Measurements from ENCODE around the gene CXCL6. TPM values are rescaled to one million over a fixed set of nuclear protein-coding genes. Genes with fewer than 3 reads are reported as not detected.

Gene CXCL6
- total and polyA plus RNA-seq, 3 experiments from 2014 or later, result not detected

DNA sequence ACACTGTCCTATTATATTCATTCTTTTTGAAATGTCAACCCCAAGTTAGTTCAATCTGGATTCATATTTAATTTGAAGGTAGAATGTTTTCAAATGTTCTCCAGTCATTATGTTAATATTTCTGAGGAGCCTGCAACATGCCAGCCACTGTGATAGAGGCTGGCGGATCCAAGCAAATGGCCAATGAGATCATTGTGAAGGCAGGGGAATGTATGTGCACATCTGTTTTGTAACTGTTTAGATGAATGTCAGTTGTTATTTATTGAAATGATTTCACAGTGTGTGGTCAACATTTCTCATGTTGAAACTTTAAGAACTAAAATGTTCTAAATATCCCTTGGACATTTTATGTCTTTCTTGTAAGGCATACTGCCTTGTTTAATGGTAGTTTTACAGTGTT is 34.3 kb downstream of the CXCL6 start:
- H3K36me3 Mint-ChIP-seq, result no peaks in the 10 kb centered on the region
- peaks cover 0 to 6% (median 3%) of the 10 kb centered on the region in 5 donors for H3K9me3 Mint-ChIP-seq

GRCh38 chr4:73871511-73872310 is 35.2 kb downstream of the CXCL6 start:
- no peak overlapping the region for H3K27ac Mint-ChIP-seq
- H3K4me3 Mint-ChIP-seq, result no peak overlapping the region
- no peak for DNase-seq
- H3K36me3 Mint-ChIP-seq, result no peaks in the 10 kb centered on the region
- peaks cover 13 to 14% of the 10 kb centered on the region in 2 donors for H3K27me3 Mint-ChIP-seq
- no peaks in the 10 kb centered on the region for H3K27me3 ChIP-seq (ENCODE audit: insufficient read depth, low read length, poor library complexity, severe bottlenecking)
- H3K27ac ChIP-seq (ENCODE audit: low read depth, low read length), result no peak overlapping the region
- no peaks in the 10 kb centered on the region for H3K4me1 Mint-ChIP-seq
- H3K9me3 ChIP-seq (ENCODE audit: low read length), result no peaks in the 10 kb centered on the region
- H3K4me3 ChIP-seq (ENCODE audit: low read length), result no peak overlapping the region
- POLR2A ChIA-PET, result no interaction called here
- H3K36me3 ChIP-seq (ENCODE audit: insufficient read depth, low read length), result no peaks in the 10 kb centered on the region
- peaks cover 0 to 6% (median 3%) of the 10 kb centered on the region in 5 donors for H3K9me3 Mint-ChIP-seq
- CTCF ChIA-PET, result no interaction called here
- H3K4me1 ChIP-seq (ENCODE audit: insufficient read depth, low read length), result no peaks in the 10 kb centered on the region

More for the DNA sequence above, 34.3 kb downstream of the CXCL6 start:
- no peaks in the 10 kb centered on the region for H3K4me1 ChIP-seq (ENCODE audit: insufficient read depth, low read length)
- Mint-ChIP-seq H3K4me3 (no peak overlapping the region), H3K27ac (no peak overlapping the region), H3K4me1 (no peaks in the 10 kb centered on the region), H3K27me3 (peaks cover 13 to 14% of the 10 kb centered on the region in 2 donors)
- no peak overlapping the region for H3K4me3 ChIP-seq (ENCODE audit: low read length)
- no peaks in the 10 kb centered on the region for H3K36me3 ChIP-seq (ENCODE audit: insufficient read depth, low read length)
- POLR2A ChIA-PET, result no interaction called here
- no peak overlapping the region for H3K27ac ChIP-seq (ENCODE audit: low read depth, low read length)
- H3K9me3 ChIP-seq (ENCODE audit: low read length), result no peaks in the 10 kb centered on the region
- no peaks in the 10 kb centered on the region for H3K27me3 ChIP-seq (ENCODE audit: insufficient read depth, low read length, poor library complexity, severe bottlenecking)
- DNase-seq, result no peak
- CTCF ChIA-PET, result no interaction called here

- Mint-ChIP-seq H3K4me3 (no peak overlapping the region), H3K36me3 (no peaks in the 10 kb centered on the region), H3K27me3 (peaks cover 13 to 14% of the 10 kb centered on the region in 2 donors), H3K4me1 (no peaks in the 10 kb centered on the region), H3K9me3 (peaks cover 0 to 6% (median 3%) of the 10 kb centered on the region in 5 donors), H3K27ac (no peak overlapping the region)
- POLR2A ChIA-PET, result no interaction called here
- no peak overlapping the region for H3K27ac ChIP-seq (ENCODE audit: low read depth, low read length)
- no peak overlapping the region for H3K4me3 ChIP-seq (ENCODE audit: low read length)
- no peaks in the 10 kb centered on the region for H3K27me3 ChIP-seq (ENCODE audit: insufficient read depth, low read length, poor library complexity, severe bottlenecking)
- H3K36me3 ChIP-seq (ENCODE audit: insufficient read depth, low read length), result no peaks in the 10 kb centered on the region
- no peak for DNase-seq
- H3K9me3 ChIP-seq (ENCODE audit: low read length), result no peaks in the 10 kb centered on the region
- no peaks in the 10 kb centered on the region for H3K4me1 ChIP-seq (ENCODE audit: insufficient read depth, low read length)
- CTCF ChIA-PET, result no interaction called here
These were observed 36.0 kb downstream of the CXCL6 start for GRCh38 chr4:73872316-73873108.

DNA sequence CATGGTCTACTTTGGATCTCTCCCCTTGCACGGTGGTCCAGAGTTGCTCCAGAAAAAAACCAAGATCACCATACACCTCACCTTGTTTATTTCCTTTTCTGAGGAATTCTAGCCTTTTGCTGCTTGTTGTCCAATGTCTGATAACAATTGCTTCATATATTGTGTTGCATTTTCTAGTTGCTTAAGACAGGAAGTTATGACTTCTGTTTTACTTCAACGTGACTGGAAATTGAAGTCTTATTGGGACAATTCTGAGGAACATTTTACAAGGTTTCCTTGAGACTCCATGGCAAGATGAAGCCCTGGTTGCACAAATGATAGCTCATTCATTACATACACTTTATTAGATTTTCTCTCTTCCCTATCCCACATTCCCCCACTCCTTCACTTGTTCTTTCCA is 37.9 kb downstream of the CXCL6 start:
- Histone ChIP-seq H3K36me3 (ENCODE audit: insufficient read depth, low read length) (no peaks in the 10 kb centered on the region), H3K4me1 (ENCODE audit: insufficient read depth, low read length) (no peaks in the 10 kb centered on the region), H3K4me3 (ENCODE audit: low read length) (no peak overlapping the region), H3K9me3 (ENCODE audit: low read length) (no peaks in the 10 kb centered on the region), H3K27ac (ENCODE audit: low read depth, low read length) (no peak overlapping the region), H3K27me3 (ENCODE audit: insufficient read depth, low read length, poor library complexity, severe bottlenecking) (no peaks in the 10 kb centered on the region)
- DNase-seq, result no peak
- H3K4me1 Mint-ChIP-seq, result no peaks in the 10 kb centered on the region
- CTCF ChIA-PET, result no interaction called here
- no peaks in the 10 kb centered on the region for H3K36me3 Mint-ChIP-seq
- no peak overlapping the region for H3K4me3 Mint-ChIP-seq
- POLR2A ChIA-PET, result no interaction called here
- H3K9me3 Mint-ChIP-seq, result peaks cover 0 to 2% (median 0%) of the 10 kb centered on the region in 5 donors
- no peak overlapping the region for H3K27ac Mint-ChIP-seq
- peaks cover 3 to 8% of the 10 kb centered on the region in 2 donors for H3K27me3 Mint-ChIP-seq

- no peak for DNase-seq
- Histone ChIP-seq H3K27me3 (ENCODE audit: insufficient read depth, low read length, poor library complexity, severe bottlenecking) (no peaks in the 10 kb centered on the region), H3K9me3 (ENCODE audit: low read length) (no peaks in the 10 kb centered on the region), H3K27ac (ENCODE audit: low read depth, low read length) (no peak overlapping the region), H3K4me1 (ENCODE audit: insufficient read depth, low read length) (no peaks in the 10 kb centered on the region), H3K36me3 (ENCODE audit: insufficient read depth, low read length) (no peaks in the 10 kb centered on the region), H3K4me3 (ENCODE audit: low read length) (no peak overlapping the region)
- Mint-ChIP-seq H3K27ac (no peak overlapping the region), H3K9me3 (no peaks in the 10 kb centered on the region), H3K36me3 (no peaks in the 10 kb centered on the region), H3K27me3 (no peaks in the 10 kb centered on the region), H3K4me3 (no peak overlapping the region), H3K4me1 (no peaks in the 10 kb centered on the region)
- CTCF ChIA-PET, result no interaction called here
- POLR2A ChIA-PET, result no interaction called here
These were observed 38.9 kb downstream of the CXCL6 start for GRCh38 chr4:73875401-73875800.

DNA sequence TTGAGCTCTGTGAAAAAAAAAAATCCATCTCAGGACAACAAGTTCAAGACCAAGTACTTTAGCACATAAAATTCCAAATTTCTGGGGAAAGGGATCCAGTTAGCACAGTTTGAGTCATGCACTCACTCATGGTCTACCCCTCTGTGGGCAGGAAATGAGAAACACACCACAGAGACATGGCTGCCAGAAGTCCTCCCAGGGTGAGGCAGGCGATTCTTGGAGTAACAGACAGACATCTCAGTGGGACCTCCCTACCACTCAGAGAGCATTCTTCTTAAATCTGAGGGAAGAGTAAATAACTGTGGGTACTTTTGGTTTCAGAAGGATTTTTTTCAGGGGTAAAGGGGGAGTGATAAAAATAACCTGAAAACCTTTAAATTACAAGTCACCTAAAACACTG is 46.8 kb downstream of the CXCL6 start:
- DNase-seq, result no peak
- POLR2A ChIA-PET, result no interaction called here
- no peak overlapping the region for H3K27ac Mint-ChIP-seq

DNA sequence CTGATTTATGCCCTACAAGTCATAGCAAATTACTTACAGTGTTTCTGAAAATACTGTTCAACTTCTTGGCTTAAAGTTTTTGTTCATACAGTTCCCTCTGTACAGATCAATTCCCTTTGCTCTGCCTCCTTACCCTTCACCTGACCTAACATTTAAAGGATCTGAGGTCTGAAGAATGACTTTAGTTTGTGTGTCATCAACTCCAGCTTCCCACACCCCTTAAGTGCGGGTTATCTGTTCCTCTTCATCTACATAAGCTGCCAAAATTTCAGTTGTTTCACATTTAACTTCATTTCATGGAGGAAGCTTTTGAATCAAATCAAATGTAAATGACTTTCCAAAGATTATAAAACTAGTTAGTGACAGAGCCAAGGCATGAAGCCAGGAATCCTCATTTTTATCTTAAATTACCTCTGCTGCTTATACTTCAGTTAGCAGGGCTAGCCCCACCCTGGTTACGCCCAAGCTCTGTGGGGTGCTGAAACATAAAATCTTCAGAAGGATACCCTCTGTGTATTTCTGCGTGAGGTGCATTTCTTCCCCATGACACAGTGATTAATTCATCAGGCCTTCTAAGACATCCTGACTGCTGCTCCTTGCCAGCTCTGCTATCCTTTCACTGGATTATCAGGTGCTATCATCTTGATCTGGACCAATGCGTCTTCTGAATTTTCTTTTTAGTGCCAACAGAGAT is 49.2 kb downstream of the CXCL6 start:
- DNase-seq, result no peak
- no peaks in the 10 kb centered on the region for H3K9me3 ChIP-seq (ENCODE audit: low read length)
- Mint-ChIP-seq H3K27ac (no peak overlapping the region), H3K4me3 (no peak overlapping the region), H3K9me3 (peaks cover 0 to 6% (median 0%) of the 10 kb centered on the region in 5 donors), H3K4me1 (no peaks in the 10 kb centered on the region), H3K36me3 (no peaks in the 10 kb centered on the region), H3K27me3 (no peaks in the 10 kb centered on the region)
- ChIA-PET POLR2A (no interaction called here), CTCF (no interaction called here)
- H3K4me1 ChIP-seq (ENCODE audit: insufficient read depth, low read length), result no peaks in the 10 kb centered on the region
- H3K27me3 ChIP-seq (ENCODE audit: insufficient read depth, low read length, poor library complexity, severe bottlenecking), result no peaks in the 10 kb centered on the region
- H3K4me3 ChIP-seq (ENCODE audit: low read length), result no peak overlapping the region
- H3K36me3 ChIP-seq (ENCODE audit: insufficient read depth, low read length), result no peaks in the 10 kb centered on the region
- H3K27ac ChIP-seq (ENCODE audit: low read depth, low read length), result no peak overlapping the region

More for the DNA sequence above, 46.8 kb downstream of the CXCL6 start:
- H3K4me1 ChIP-seq (ENCODE audit: insufficient read depth, low read length), result no peaks in the 10 kb centered on the region
- no peaks in the 10 kb centered on the region for H3K36me3 ChIP-seq (ENCODE audit: insufficient read depth, low read length)
- CTCF ChIA-PET, result no interaction called here
- H3K9me3 Mint-ChIP-seq, result peaks cover 0 to 9% (median 0%) of the 10 kb centered on the region in 5 donors
- H3K27ac ChIP-seq (ENCODE audit: low read depth, low read length), result no peak overlapping the region
- H3K36me3 Mint-ChIP-seq, result no peaks in the 10 kb centered on the region
- H3K9me3 ChIP-seq (ENCODE audit: low read length), result no peaks in the 10 kb centered on the region
- no peak overlapping the region for H3K4me3 ChIP-seq (ENCODE audit: low read length)
- H3K27me3 Mint-ChIP-seq, result no peaks in the 10 kb centered on the region
- H3K4me3 Mint-ChIP-seq, result no peak overlapping the region
- no peaks in the 10 kb centered on the region for H3K4me1 Mint-ChIP-seq
- H3K27me3 ChIP-seq (ENCODE audit: insufficient read depth, low read length, poor library complexity, severe bottlenecking), result no peaks in the 10 kb centered on the region
